HCT116 (cell line): ENCODE results near the gene APP. TPM values are rescaled to one million over a fixed set of nuclear protein-coding genes. Genes with fewer than 3 reads are reported as not detected.

ENCODE experiments used
- ATAC-seq: fragments of 200-7000 bp; cut with Tn5 transposase; 2 replicates; pipeline ENCODE4 v1.9.1; 2020; ENCODE audit warnings: mild to moderate bottlenecking, moderate library complexity
- BruUV-seq: library from RNA; stranded (reverse); fragments of 400-500 nt; replicated peaks from 2 replicates; lab custom pipeline; 2021; lab: Mats Ljungman, UMichigan
- CTCF ChIA-PET: fragments of 300-600 bp; sonication (Branson Sonifier 250); formaldehyde crosslinking; loops from one replicate; lab custom pipeline; 2021; ENCODE audit warnings: antibody characterized with exemption; lab: Charles Lee
- POLR2A ChIA-PET: fragments of 300-600, 350-600 bp; sonication (Branson Sonifier 250); formaldehyde crosslinking; loops from one replicate; lab custom pipeline; 2021; ENCODE audit warnings: antibody characterized with exemption; lab: Charles Lee
- RAD21 ChIA-PET, 2 experiments: fragments of 300-600 bp; sonication (Branson Sonifier 250); formaldehyde crosslinking; loops; one replicate each; lab custom pipeline; 2023; ENCODE audit warnings: low total read pairs in 2 of 2; ENCODE audit not compliant: uncharacterized antibody in 2 of 2, unreplicated experiment in 2 of 2, low non-redundant PET in 1 of 2; lab: Charles Lee
- DNase-seq: peaks from one replicate; pipeline ENCODE4 v3.0.0-alpha.2; 2010; ENCODE audit warnings: low read depth, low spot score
- H2AFZ ChIP-seq: fragments of 200-600 bp; shearing (Covaris generic), sonication (generic); 2 replicates; pipeline ENCODE4 v1.6.1; 2017; ENCODE audit warnings: low read depth, mixed run types, mixed read lengths, antibody characterized with exemption, low read length; ENCODE audit not compliant: poor library complexity, severe bottlenecking
- H3K27ac ChIP-seq: 2 replicates; pipeline ENCODE4 v1.5.1; 2012; ENCODE audit warnings: low read depth, low read length
- H3K27me3 ChIP-seq: fragments of 200-600 bp; sonication (generic); 2 replicates; pipeline ENCODE4 v1.6.1; 2016; ENCODE audit warnings: mixed run types, low read length, mixed read lengths; ENCODE audit not compliant: insufficient read depth
- H3K36me3 ChIP-seq, 2 experiments: fragments of 200-500 bp in 1 of 2; fragments of 200-600 bp in 1 of 2; sonication (Bioruptor generic) in 1 of 2; sonication (generic) in 1 of 2; 2 replicates each; pipeline versions ENCODE4 v1.5.1 to v1.6.1; 2014 to 2016; ENCODE audit warnings: low read length in 2 of 2, inconsistent platforms in 1 of 2, mixed read lengths in 1 of 2, mixed run types in 1 of 2; ENCODE audit not compliant: insufficient read depth in 2 of 2, control insufficient read depth in 1 of 2
- H3K4me1 ChIP-seq, 2 experiments: fragments of 200-600 bp in 1 of 2; sonication (generic) in 1 of 2; 2 replicates each; pipeline versions ENCODE4 v1.5.1 to v1.6.1; 2012 to 2017; ENCODE audit warnings: low read length in 2 of 2, inconsistent platforms in 1 of 2, mild to moderate bottlenecking in 1 of 2, mixed read lengths in 1 of 2, mixed run types in 1 of 2, moderate library complexity in 1 of 2; ENCODE audit not compliant: insufficient read depth in 2 of 2, control insufficient read depth in 1 of 2
- H3K4me2 ChIP-seq: fragments of 200-600 bp; sonication (generic); 2 replicates; pipeline ENCODE4 v1.6.1; 2017; ENCODE audit warnings: mixed run types, low read length, mixed read lengths
- H3K4me3 ChIP-seq, 2 experiments: fragments of 200-600 bp in 1 of 2; sonication (generic) in 1 of 2; replicated peaks in 1 of 2; 2 replicates each; pipeline ENCODE4 v1.5.1; 2011 to 2016; ENCODE audit warnings: low read length in 2 of 2, control low read depth in 1 of 2, low read depth in 1 of 2, mild to moderate bottlenecking in 1 of 2, mixed read lengths in 1 of 2, mixed run types in 1 of 2
- H3K79me2 ChIP-seq: fragments of 200-600 bp; sonication (generic); 2 replicates; pipeline ENCODE4 v1.6.1; 2017; ENCODE audit warnings: mild to moderate bottlenecking, mixed run types, low read length, moderate library complexity, mixed read lengths; ENCODE audit not compliant: insufficient read depth
- H3K9ac ChIP-seq: fragments of 200-600 bp; sonication (generic); 2 replicates; pipeline ENCODE4 v1.6.1; 2016; ENCODE audit warnings: low read length, mixed read lengths
- H3K9me2 ChIP-seq: fragments of 200-600 bp; sonication (generic), shearing (Covaris generic); 2 replicates; pipeline ENCODE4 v1.6.1; 2017; ENCODE audit warnings: mixed run types, mild to moderate bottlenecking, moderate library complexity; ENCODE audit not compliant: insufficient read depth
- H3K9me3 ChIP-seq, 2 experiments: fragments of 200-500 bp in 1 of 2; fragments of 200-600 bp in 1 of 2; sonication (Bioruptor generic) in 1 of 2; sonication (generic) in 1 of 2; 2 replicates each; pipeline ENCODE4 v1.6.1; 2014 to 2017; ENCODE audit warnings: low read length in 2 of 2, mixed read lengths in 2 of 2, inconsistent platforms in 1 of 2, low read depth in 1 of 2, mild to moderate bottlenecking in 1 of 2, mixed run types in 1 of 2, moderate library complexity in 1 of 2; ENCODE audit not compliant: control insufficient read depth in 1 of 2, insufficient read depth in 1 of 2
- H4K20me1 ChIP-seq: fragments of 200-600 bp; sonication (generic), shearing (Covaris generic); 2 replicates; pipeline ENCODE4 v1.6.1; 2017; ENCODE audit warnings: mixed run types, mild to moderate bottlenecking, moderate library complexity; ENCODE audit not compliant: insufficient read depth
- ATF3 ChIP-seq: IDR thresholded peaks from 2 replicates; pipeline ENCODE4 v1.6.1; 2012
- CEBPB ChIP-seq: IDR thresholded peaks from 2 replicates; pipeline ENCODE4 v1.6.1; 2012; ENCODE audit warnings: low read depth
- CTCF ChIP-seq, 3 experiments: fragments of 200-600 bp in 1 of 3; sonication (generic) in 1 of 3; IDR thresholded peaks in 2 of 3; conservative IDR thresholded peaks in 1 of 3; 2 replicates each; pipeline ENCODE4 v1.5.1; 2012 to 2017; ENCODE audit warnings: low read depth in 2 of 3, low read length in 2 of 3, antibody characterized with exemption in 1 of 3, borderline replicate concordance in 1 of 3, control low read depth in 1 of 3, mild to moderate bottlenecking in 1 of 3, mixed read lengths in 1 of 3, mixed run types in 1 of 3, moderate library complexity in 1 of 3; ENCODE audit not compliant: insufficient read depth in 1 of 3
- EGR1 ChIP-seq: IDR thresholded peaks from 2 replicates; pipeline ENCODE4 v1.6.1; 2012; ENCODE audit warnings: low read depth
- ELF1 ChIP-seq: IDR thresholded peaks from 2 replicates; pipeline ENCODE4 v1.6.1; 2012; ENCODE audit warnings: low read depth, borderline replicate concordance
- EZH2 ChIP-seq: fragments of 200-600 bp; sonication (generic); IDR thresholded peaks from 2 replicates; pipeline ENCODE4 v1.6.1; 2017; ENCODE audit warnings: antibody characterized with exemption, mixed run types
- intact Hi-C: fragments of 100-400 bp; cut with micrococcal nuclease; formaldehyde crosslinking; loops from 2 replicates; pipeline ENCODE4 v1.10.0; 2022
- total RNA-seq: library from RNA; stranded (reverse); gene quantifications from one replicate; pipeline ENCODE4 v1.2.1, GENCODE V29; 2021; ENCODE audit not compliant: unreplicated experiment

The APP gene
- total RNA-seq, 1 experiment from 2014 or later = 267 TPM

GRCh38 chr21:26148071-26148839, 22.3 kb downstream of the APP start (continued):
- TF ChIP-seq CTCF (IDR thresholded peaks at IDR 0.05 in 2 of 3, conservative IDR thresholded peaks at IDR 0.05 in 1 of 3; ENCODE audit: borderline replicate concordance in 1 of 3, insufficient read depth in 1 of 3, low read depth in 2 of 3, low read length in 2 of 3) (no peak), ELF1 (no peak), CEBPB (no peak), ATF3 (no peak)

- ATAC-seq (no peak), DNase-seq (no peak)
- no TSS peak for BruUV-seq
- H4K20me1 ChIP-seq = no peaks in the 10 kb centered on the region
- no peaks in the 10 kb centered on the region; a peak in 1 of 4 replicates for H3K36me3 ChIP-seq
- intact Hi-C loops = no loop called here
- no peaks in the 10 kb centered on the region for H3K27me3 ChIP-seq
- no peaks in the 10 kb centered on the region for H3K9me2 ChIP-seq
- no peak overlapping the region for H3K4me2 ChIP-seq
- H3K9me3 ChIP-seq = no peaks in the 10 kb centered on the region
- H3K27ac ChIP-seq = no peak overlapping the region
- no peak overlapping the region for H3K4me3 ChIP-seq
- TF ChIP-seq EGR1 = no peak
- no peak for TF ChIP-seq EZH2
- ChIA-PET CTCF (no interaction called here), RAD21 (no interaction called here), POLR2A (no interaction called here)
- peaks cover 96% of the 10 kb centered on the region for H3K79me2 ChIP-seq
- H3K9ac ChIP-seq = no peak overlapping the region
- H3K4me1 ChIP-seq = peaks cover 7 to 14% of the 10 kb centered on the region in 2 experiments
- H2AFZ ChIP-seq = no peak overlapping the region
These were observed 23.0 kb downstream of the APP start for GRCh38 chr21:26147535-26147934.
